CD14-positive monocyte (primary cell): ENCODE results near the gene BRMS1. TPM values are rescaled to one million over a fixed set of nuclear protein-coding genes. Genes with fewer than 3 reads are reported as not detected.

Experiments
- DNase-seq, 3 donors: peaks; one replicate each; pipeline ENCODE4 v3.0.0-alpha.2; 2011 to 2022
- H2AFZ ChIP-seq: 2 replicates; pipeline ENCODE4 v1.6.0; 2012; ENCODE audit warnings: mild to moderate bottlenecking, low read depth, low read length, inconsistent platforms; ENCODE audit not compliant: insufficient read depth, poor library complexity, severe bottlenecking
- H3K27ac ChIP-seq, 2 donors: 1 replicate in 1 of 2; 2 replicates in 1 of 2; pipeline ENCODE4 v1.5.1; 2012 to 2013; ENCODE audit warnings: low read length in 2 of 2, control low read depth in 1 of 2, inconsistent platforms in 1 of 2, low read depth in 1 of 2, mild to moderate bottlenecking in 1 of 2
- H3K27me3 ChIP-seq, 2 donors: one replicate each; pipeline versions ENCODE4 v1.6.0 to v1.6.1; 2011 to 2013; ENCODE audit warnings: low read length in 2 of 2; ENCODE audit not compliant: control insufficient read depth in 2 of 2, insufficient read depth in 2 of 2
- H3K36me3 ChIP-seq, 2 donors: replicated peaks in 1 of 2; 1 replicate in 1 of 2; 2 replicates in 1 of 2; pipeline versions ENCODE4 v1.5.1 to v1.6.1; 2012 to 2013; ENCODE audit warnings: low read length in 2 of 2, control low read depth in 1 of 2, inconsistent platforms in 1 of 2, mild to moderate bottlenecking in 1 of 2; ENCODE audit not compliant: insufficient read depth in 2 of 2, control insufficient read depth in 1 of 2
- H3K4me1 ChIP-seq, 2 donors: 1 replicate in 1 of 2; 2 replicates in 1 of 2; pipeline versions ENCODE4 v1.5.1 to v1.6.1; 2012 to 2013; ENCODE audit warnings: low read length in 2 of 2, control low read depth in 1 of 2, inconsistent platforms in 1 of 2, mild to moderate bottlenecking in 1 of 2, moderate library complexity in 1 of 2; ENCODE audit not compliant: insufficient read depth in 2 of 2, control insufficient read depth in 1 of 2
- H3K4me2 ChIP-seq: replicated peaks from 2 replicates; pipeline ENCODE3; 2012; ENCODE audit warnings: low read length, moderate library complexity, mild to moderate bottlenecking; ENCODE audit not compliant: poor library complexity, severe bottlenecking; ENCODE audit errors: extremely low read depth
- H3K4me3 ChIP-seq, 3 experiments: fragments of 200-600 bp in 1 of 3; sonication (generic) in 1 of 3; replicated peaks in 1 of 3; 1 replicate in 2 of 3; 2 replicates in 1 of 3; pipeline ENCODE4 v1.5.1; 2011 to 2013; ENCODE audit warnings: low read length in 3 of 3, mild to moderate bottlenecking in 3 of 3, control low read depth in 2 of 3, low read depth in 2 of 3, inconsistent platforms in 1 of 3, moderate library complexity in 1 of 3
- H3K79me2 ChIP-seq: 2 replicates; pipeline ENCODE4 v1.6.0; 2012; ENCODE audit warnings: mild to moderate bottlenecking, control low read depth, inconsistent platforms, low read length, moderate library complexity; ENCODE audit not compliant: insufficient read depth
- H3K9ac ChIP-seq: 2 replicates; pipeline ENCODE4 v1.6.0; 2017; ENCODE audit warnings: low read length, mild to moderate bottlenecking; ENCODE audit not compliant: insufficient read depth, poor library complexity, severe bottlenecking
- H3K9me3 ChIP-seq, 2 donors: replicated peaks in 1 of 2; 1 replicate in 1 of 2; 2 replicates in 1 of 2; pipeline versions ENCODE4 v1.5.1 to v1.6.1; 2012 to 2013; ENCODE audit warnings: low read length in 2 of 2, control low read depth in 1 of 2; ENCODE audit not compliant: control insufficient read depth in 1 of 2, insufficient read depth in 1 of 2
- H4K20me1 ChIP-seq: 2 replicates; pipeline ENCODE4 v1.6.0; 2012; ENCODE audit warnings: mild to moderate bottlenecking, low read length, control low read depth, moderate library complexity; ENCODE audit not compliant: insufficient read depth
- H3K27ac Mint-ChIP-seq, 7 donors: one replicate each; pipeline ENCODE4 v1.8.0; 2020; ENCODE audit warnings: mild to moderate bottlenecking in 7 of 7, mixed read lengths in 7 of 7, moderate library complexity in 6 of 7, inconsistent platforms in 2 of 7
- H3K27me3 Mint-ChIP-seq, 3 donors: one replicate each; pipeline ENCODE4 v1.8.0; 2021 to 2022; ENCODE audit warnings: low read depth in 3 of 3, mild to moderate bottlenecking in 3 of 3, mixed read lengths in 3 of 3, moderate library complexity in 3 of 3, inconsistent platforms in 1 of 3
- H3K36me3 Mint-ChIP-seq, 2 donors: one replicate each; pipeline ENCODE4 v1.8.0; 2020; ENCODE audit warnings: mixed read lengths in 2 of 2, inconsistent platforms in 1 of 2, mild to moderate bottlenecking in 1 of 2
- H3K4me1 Mint-ChIP-seq: one replicate; pipeline ENCODE4 v1.8.0; 2020; ENCODE audit warnings: mild to moderate bottlenecking, mixed read lengths
- H3K4me3 Mint-ChIP-seq, 2 donors: one replicate each; pipeline ENCODE4 v1.8.0; 2020; ENCODE audit warnings: mild to moderate bottlenecking in 2 of 2, mixed read lengths in 2 of 2, moderate library complexity in 1 of 2
- H3K9me3 Mint-ChIP-seq, 7 donors: one replicate each; pipeline ENCODE4 v1.8.0; 2020 to 2022; ENCODE audit warnings: mixed read lengths in 7 of 7, mild to moderate bottlenecking in 6 of 7, moderate library complexity in 6 of 7, inconsistent platforms in 2 of 7
- WGBS: methylation state at CpG from one replicate; pipeline ENCODE4 v1.1.5; 2013; ENCODE audit warnings: missing lambda C conversion rate; ENCODE audit not compliant: insufficient coverage; 5-methylcytosine and 5-hydroxymethylcytosine counted together
- intact Hi-C, 2 donors: fragments of 100-400 bp; cut with micrococcal nuclease; formaldehyde crosslinking; loops; one replicate each; pipeline versions ENCODE4 v1.15.0 to v1.15.1; 2023
- polyA plus RNA-seq, 3 donors: library from polyadenylated mRNA; depleted of rRNA in 1 of 3; unstranded in 2 of 3; stranded (reverse) in 1 of 3; fragments of 300-500 nt in 2 of 3; fragments of >200 nt in 1 of 3; fragmentation: Illumina TruSeq in 2 of 3; gene quantifications; 1 replicate in 2 of 3; 2 replicates in 1 of 3; pipeline ENCODE4 v1.2.3, GENCODE V29; 2012 to 2021
- TF ChIP-seq, protein P1 (sequence below): fragments of 200-600 bp; IDR thresholded peaks from one replicate; pipeline ENCODE4 v1.8.0; 2022; ENCODE audit warnings: antibody characterized with exemption, mild to moderate bottlenecking

BRMS1 gene
- polyA plus RNA-seq, 3 donors: 49.0 to 65.2 (median 62.0) TPM

DNA sequence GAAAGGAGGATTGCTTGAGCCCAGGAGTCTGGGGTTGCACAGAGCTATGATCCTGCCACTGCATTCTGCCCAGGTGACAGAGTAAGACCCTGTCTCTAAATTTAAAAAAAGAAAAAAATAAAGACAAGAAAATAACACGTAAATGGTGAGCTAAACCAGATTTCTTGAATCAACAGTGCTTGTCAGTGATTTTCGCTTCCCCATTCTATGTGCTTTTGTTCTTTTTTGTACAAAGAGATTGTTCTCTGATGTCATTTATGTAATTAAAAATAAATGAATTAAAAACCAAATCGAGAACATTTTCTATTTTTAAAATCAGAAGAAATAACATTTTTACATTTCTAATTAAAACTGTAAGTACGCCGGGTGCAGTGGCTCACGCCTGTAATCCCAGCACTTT lies 46.4 kb upstream of the BRMS1 start:
- Mint-ChIP-seq H3K36me3 (no peaks in the 10 kb centered on the region), H3K4me3 (no peak overlapping the region), H3K4me1 (peaks cover 2% of the 10 kb centered on the region), H3K27me3 (peaks cover 12 to 19% (median 14%) of the 10 kb centered on the region in 3 donors), H3K9me3 (peaks cover 0 to 3% (median 0%) of the 10 kb centered on the region in 7 donors), H3K27ac (no peak overlapping the region)
- H3K4me2 ChIP-seq: no peak overlapping the region
- H3K9me3 ChIP-seq: no peaks in the 10 kb centered on the region
- H3K27ac ChIP-seq: no peak overlapping the region
- no CpG with 5 or more reads among the region's 6 CpGs for WGBS
- no peak for DNase-seq
- H3K27me3 ChIP-seq: peaks cover 0 to 2% of the 10 kb centered on the region in 2 donors
- intact Hi-C loops: no loop called here
- H3K36me3 ChIP-seq: no peaks in the 10 kb centered on the region
- H3K9ac ChIP-seq: no peak overlapping the region
- no peaks in the 10 kb centered on the region for H4K20me1 ChIP-seq
- no peak overlapping the region for H3K4me3 ChIP-seq
- TF ChIP-seq, protein P1, sequence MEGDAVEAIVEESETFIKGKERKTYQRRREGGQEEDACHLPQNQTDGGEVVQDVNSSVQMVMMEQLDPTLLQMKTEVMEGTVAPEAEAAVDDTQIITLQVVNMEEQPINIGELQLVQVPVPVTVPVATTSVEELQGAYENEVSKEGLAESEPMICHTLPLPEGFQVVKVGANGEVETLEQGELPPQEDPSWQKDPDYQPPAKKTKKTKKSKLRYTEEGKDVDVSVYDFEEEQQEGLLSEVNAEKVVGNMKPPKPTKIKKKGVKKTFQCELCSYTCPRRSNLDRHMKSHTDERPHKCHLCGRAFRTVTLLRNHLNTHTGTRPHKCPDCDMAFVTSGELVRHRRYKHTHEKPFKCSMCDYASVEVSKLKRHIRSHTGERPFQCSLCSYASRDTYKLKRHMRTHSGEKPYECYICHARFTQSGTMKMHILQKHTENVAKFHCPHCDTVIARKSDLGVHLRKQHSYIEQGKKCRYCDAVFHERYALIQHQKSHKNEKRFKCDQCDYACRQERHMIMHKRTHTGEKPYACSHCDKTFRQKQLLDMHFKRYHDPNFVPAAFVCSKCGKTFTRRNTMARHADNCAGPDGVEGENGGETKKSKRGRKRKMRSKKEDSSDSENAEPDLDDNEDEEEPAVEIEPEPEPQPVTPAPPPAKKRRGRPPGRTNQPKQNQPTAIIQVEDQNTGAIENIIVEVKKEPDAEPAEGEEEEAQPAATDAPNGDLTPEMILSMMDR: no peak
- H3K79me2 ChIP-seq: no peaks in the 10 kb centered on the region
- H3K4me1 ChIP-seq: peaks cover 2% of the 10 kb centered on the region in 2 donors
- no peak overlapping the region for H2AFZ ChIP-seq

DNA sequence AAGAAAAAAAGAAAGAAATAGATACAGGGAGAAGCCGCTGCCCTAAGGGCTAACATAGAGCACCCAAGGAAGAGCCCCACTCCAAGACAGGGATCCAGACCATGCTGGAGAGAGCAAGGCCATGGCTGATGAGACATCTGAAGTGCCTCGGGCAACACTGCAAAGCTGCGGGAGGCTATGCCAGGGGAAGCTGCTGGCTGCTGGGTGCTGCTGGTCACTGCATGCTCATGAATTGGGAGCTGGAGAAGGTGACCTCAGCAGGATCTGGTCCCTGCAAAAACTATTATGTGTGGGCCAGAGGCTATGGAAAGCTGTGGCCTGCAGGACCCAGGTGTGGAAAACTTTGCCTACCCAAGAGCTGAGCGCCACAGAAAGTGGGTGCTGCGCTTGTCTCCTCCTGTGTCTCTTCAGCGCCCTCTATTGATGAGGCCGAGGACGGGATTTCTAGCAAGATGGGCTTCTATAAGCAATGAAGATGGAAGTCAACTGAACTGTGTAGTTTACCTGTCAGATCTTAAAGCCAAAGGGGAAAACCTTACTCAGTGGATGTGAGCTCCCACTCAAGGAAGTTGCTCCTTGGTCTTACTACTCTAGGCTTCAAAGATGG lies 44.0 kb upstream of the BRMS1 start:
- Histone ChIP-seq H3K27ac (no peak overlapping the region), H2AFZ (no peak overlapping the region), H3K4me3 (no peak overlapping the region), H3K4me1 (peaks cover 5 to 6% of the 10 kb centered on the region in 2 donors), H3K27me3 (peaks cover 0 to 2% of the 10 kb centered on the region in 2 donors), H4K20me1 (no peaks in the 10 kb centered on the region), H3K36me3 (no peaks in the 10 kb centered on the region), H3K9me3 (no peaks in the 10 kb centered on the region), H3K79me2 (no peaks in the 10 kb centered on the region), H3K9ac (no peak overlapping the region), H3K4me2 (no peak overlapping the region)
- TF ChIP-seq, protein P1: peak; percentile 85
- H3K9me3 Mint-ChIP-seq: peaks cover 0 to 3% (median 0%) of the 10 kb centered on the region in 7 donors
- H3K4me1 Mint-ChIP-seq: peaks cover 7% of the 10 kb centered on the region
- 37% methylated on average over 7 of the region's 8 CpGs for WGBS
- no peak overlapping the region for H3K27ac Mint-ChIP-seq
- H3K4me3 Mint-ChIP-seq: no peak overlapping the region
- DNase-seq: peak; percentile 50 to 58 (median 53)
- H3K27me3 Mint-ChIP-seq: peaks cover 8 to 23% (median 19%) of the 10 kb centered on the region in 3 donors
- H3K36me3 Mint-ChIP-seq: no peaks in the 10 kb centered on the region
- intact Hi-C loops: loop anchor here (1.0 to 10.0 kb wide), 2 partner anchors 74 to 78 kb away; partner anchors contain the start of gene CD248 (in 1 of the 2)
